ENCODE data around the gene HMCN1. TPM values are rescaled to one million over a fixed set of nuclear protein-coding genes. Genes with fewer than 3 reads are reported as not detected.
A peak's percentile ranks its signal among the peaks of the same experiment; 100 is the strongest.
"Not testable (repeated sequence)": the region's sequence is repeated elsewhere in the genome, so short reads cannot be mapped to it uniquely, and the experiment has no call there.

The HMCN1 gene
- total RNA-seq, 2 donors from 2014 or later: 10.6 to 17.3 TPM

DNA sequence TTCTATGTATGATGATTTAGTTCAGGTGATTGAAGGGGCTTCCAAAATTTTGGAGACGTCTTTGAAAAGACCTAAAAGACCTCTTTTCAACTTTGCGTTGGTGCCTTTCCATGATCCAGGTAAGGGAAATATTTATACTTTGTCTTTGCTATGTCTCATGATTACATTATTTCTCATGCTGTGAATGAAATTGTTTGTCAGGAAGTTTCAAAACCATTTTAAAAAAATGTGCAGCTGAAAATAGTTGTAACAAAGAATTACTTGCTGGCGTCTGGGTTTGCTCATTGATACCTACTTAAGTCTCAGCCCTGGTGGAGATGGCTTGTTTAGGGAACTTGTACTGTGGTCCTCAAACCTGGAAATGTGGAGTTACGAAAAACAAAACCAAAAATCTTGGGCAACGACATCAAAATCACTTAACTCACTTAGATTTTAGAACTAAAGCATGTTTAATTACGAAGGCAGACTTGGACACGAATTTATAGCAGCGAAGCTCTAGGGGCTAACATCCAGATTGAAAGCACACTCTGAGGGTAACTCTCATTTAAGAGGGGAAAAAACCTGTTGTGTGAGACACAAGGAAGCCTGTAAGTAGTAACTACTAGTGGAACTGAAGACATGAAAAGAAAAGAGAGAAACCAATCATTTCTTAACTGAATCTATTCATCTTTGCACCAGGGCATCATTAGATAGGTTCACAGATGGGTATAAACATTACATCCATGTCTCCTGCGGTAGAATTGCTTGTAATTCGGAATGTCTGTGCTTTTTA, 924 bp downstream of the HMCN1 start:
- DNase-seq (ENCODE audit: low spot score): no peak
- intact Hi-C loops (cut with DNase I): no loop called here

DNA sequence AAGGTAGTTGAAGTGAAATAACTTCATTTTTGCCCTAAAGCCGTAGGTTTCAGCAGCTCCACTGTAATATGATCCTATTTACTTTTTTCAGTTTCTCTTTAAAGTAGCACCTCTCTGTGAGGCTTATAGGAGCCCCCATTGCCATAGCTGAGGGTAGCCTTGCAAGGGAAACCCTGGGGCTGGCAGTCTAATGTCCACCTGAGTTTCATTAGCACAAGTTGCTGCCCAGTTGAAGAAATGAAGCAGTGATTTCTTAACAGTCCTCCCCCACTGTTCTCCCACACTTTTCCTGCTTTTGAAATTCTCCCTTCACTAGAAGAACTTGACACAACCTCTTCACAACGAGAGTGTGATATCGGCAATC, 1.5 kb downstream of the HMCN1 start:
- intact Hi-C loops (cut with DNase I): no loop called here
- DNase-seq (ENCODE audit: low spot score): no peak

DNA sequence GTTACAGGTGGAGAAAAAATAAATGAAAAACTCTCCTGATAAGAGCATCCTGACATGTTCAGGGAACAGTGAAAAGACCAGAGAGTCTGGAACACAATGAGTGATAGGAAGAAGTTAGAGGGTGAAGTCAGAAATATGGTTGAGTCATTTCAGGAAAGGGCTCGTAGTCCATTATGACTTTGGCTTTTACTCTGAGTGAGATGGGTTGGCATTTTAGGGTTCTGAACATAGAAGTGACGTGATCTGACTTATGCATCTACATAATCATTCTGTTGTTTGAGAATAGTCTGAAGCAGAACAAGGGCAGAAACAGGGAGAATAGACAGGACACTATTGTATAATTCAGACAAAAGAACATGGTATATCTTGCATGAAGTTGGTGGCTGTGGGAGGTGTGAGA, 5.8 kb downstream of the HMCN1 start:
- intact Hi-C loops (cut with DNase I): no loop called here
- no peak for DNase-seq (ENCODE audit: low spot score)

DNA sequence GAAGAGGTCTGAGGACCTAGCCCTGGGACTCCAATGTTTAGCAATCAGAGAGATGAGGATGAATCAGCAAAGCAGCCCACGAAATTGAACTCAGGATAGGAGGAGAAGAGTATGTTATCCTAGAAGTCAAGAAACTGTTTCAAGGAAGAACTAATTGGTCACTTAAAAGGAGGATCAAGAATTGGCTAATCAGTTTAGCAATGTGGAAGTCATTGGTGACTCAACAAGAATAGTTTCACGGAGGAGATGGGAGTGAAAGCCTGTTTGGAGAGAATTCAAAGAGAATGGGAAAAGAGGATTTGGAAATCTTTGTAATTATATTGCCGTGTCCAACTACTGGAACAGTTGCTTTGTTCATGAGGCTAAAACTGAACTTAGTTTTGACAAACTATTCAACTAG, 7.4 kb downstream of the HMCN1 start:
- intact Hi-C loops (cut with DNase I): no loop called here
- DNase-seq (ENCODE audit: low spot score): no peak

DNA sequence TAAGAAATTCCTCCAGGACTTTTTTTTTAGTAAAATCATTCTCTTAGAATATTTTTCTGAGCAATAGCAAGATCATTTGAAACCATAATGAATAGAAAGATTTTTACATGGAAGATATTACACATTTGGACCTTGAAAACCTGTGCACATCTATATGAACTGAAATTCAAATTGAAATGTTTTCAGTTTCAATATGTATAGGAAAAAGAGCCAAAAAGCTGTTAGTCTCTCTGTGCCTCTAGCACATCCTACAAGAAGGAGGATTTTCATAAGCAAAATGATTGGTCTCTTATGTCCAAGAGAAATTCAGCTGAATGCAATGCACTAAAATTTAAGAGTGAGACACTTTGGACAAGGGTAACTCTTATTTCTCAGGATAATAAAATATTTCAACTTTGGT, 8.2 kb downstream of the HMCN1 start:
- intact Hi-C loops (cut with DNase I): no loop called here
- no peak for DNase-seq (ENCODE audit: low spot score)

DNA sequence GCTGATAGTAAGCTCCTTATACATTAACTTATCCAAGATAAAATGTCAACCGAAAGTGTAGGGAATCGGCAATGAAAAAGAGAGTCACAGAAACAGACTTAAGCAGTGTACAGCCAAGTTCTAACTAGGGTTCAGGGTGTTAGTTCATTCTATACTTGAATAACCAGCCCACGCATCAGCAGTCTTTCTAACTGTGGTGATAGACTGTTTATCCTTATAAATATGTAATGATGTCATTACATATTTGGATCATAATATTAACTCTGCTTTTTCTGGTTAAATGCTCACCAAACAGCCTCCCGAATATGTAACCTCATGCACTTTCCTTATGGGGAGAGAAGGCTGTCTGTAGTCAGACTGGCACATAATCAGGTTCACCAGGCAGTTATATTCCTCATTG, 11.0 kb downstream of the HMCN1 start:
- intact Hi-C loops (cut with DNase I): no loop called here
- DNase-seq (ENCODE audit: low spot score): no peak

DNA sequence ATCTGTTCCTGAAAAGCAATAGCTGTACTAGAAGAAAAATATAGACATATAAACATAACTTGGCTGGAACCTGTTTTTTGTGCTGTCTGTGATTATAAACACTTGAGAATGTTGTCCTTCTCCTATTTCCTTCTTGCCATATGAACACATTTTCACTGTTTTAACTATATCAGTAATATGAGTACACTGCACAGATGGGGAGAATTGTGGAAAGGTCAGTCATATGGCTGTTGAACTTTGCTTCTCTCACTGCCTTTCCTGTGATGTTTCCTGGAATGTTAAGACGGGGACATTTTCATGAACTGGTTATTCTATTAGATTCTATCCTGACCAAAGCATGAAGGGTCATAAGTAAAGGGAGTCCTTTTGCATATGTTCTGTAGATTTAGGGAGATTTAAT, 24.9 kb downstream of the HMCN1 start:
- intact Hi-C loops (cut with DNase I): no loop called here
- no peak for DNase-seq (ENCODE audit: low spot score)

DNA sequence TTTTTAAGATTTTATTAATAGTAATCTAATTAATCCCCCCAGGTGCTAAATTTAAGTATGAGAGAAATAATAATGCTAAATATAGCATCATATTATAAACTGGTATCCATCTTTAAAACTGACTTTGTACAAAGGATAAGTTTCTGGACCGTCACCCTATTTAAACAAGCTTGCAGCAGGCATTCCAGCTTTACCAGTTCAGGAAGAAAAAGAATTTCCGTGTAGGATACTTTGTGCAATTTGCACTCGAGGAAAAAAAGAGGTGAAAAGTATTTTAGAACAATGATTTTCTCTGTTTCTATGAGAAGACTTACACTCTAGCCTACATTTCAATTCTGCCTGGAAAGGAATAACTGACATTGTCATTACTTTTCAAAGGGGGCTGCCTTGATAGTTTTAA, 27.6 kb downstream of the HMCN1 start:
- intact Hi-C loops (cut with DNase I): no loop called here
- no peak for DNase-seq (ENCODE audit: low spot score)

DNA sequence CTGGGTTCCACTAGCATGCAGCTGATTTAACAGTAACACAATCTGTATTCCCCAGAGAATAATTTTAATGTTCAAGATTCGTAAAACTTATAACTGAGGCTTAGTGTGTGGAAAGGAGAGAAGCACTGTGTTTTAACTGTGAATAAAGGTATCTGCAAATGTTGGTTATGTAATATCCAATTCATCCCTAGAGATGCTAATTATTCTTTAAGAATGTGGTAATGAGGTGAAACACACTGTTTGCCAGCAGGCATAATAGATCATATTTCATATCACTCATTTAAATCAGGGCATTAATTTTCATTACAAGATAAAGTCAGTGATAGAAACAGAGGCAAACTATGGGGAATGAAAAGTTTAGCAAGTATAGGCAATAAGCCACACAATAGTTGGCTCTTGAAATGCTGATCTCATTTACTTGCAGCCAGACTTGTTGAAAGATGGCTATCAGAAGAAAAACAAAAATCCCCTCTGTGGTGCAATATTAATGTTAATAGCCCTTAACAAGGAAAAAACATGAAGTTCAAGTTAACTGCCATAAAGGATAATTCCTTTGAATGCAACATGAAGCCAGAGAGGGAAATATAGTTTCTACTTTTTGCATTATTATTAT, 33.4 kb downstream of the HMCN1 start:
- DNase-seq (ENCODE audit: low spot score): no peak
- intact Hi-C loops (cut with DNase I): no loop called here

DNA sequence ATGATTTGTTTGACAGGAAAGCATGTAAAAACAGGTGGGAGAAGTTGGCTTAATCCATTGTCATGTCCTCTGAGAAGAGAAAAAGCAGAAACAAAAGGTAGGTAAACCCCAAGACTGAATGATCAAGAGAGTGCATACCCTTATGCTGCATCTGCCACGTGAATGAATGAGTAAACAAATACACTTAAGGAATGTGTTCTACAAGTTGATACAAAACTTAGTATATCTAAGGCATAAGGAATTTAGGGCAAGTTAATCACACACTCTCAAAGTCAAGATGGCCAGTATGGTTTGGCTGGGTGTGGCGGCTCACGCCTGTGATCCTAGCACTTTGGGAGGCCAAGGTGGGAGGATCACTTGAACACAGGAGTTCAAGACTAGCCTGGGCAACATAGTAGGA, 34.2 kb downstream of the HMCN1 start:
- intact Hi-C loops (cut with DNase I): no loop called here
- DNase-seq (ENCODE audit: low spot score): no peak

DNA sequence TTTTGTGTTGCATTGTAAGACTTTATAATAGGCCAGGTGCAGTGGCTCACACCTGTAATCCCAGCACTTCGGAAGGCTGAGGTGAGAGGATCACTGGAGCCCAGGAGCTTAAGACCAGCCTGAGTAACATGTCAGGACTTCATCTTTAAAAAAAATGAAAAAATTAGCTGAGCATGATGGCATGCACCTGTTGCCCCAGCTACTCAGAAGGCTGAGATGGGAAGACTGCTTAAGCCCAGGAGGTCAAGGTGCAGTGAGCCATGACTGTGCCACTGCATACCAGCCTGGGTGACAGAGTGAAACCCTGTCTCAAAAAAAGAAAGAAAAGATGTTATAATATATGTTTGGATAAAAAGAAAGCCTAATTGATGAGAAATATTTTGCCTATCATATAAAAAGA, 34.9 kb downstream of the HMCN1 start:
- DNase-seq (ENCODE audit: low spot score): no peak
- intact Hi-C loops (cut with DNase I): no loop called here

DNA sequence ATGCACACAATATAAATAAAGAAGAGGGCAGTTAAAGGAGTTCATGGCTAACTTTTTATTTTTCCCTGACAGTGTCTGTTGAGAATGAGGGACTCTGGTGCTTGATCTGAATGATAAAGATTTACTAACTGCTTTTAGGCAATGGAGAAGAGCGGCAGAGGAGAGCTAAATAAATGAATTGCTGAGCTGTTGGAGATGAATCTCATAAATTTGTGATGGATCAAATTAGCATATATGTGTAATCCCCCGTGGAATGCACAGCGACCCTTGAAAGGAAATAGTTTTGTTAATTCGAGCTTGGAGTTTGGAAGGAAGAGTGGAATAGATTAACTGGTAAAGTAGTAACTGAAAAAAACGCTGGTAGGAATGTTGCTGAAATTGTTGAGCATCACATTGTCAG, 40.2 kb downstream of the HMCN1 start:
- intact Hi-C loops (cut with DNase I): no loop called here
- DNase-seq (ENCODE audit: low spot score): no peak

DNA sequence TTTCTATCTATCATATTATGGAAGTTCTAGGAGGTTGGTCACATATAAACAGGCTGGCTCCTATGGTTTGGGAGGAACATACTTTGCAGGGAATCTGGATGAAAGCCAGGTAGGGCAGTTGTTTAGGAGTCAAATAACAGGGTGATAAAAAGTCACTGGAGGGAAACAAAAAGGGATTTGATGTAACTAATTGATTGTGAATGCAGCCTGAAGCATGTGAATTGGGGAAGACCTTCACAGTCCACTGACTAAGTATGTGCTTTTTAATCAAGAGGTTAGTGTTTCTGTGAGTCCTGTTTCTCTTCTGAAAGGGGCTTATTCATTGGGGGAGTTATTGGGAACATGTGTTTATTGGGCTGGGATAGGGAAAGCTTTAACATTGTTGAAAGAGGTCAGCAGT, 41.3 kb downstream of the HMCN1 start:
- DNase-seq (ENCODE audit: low spot score): no peak
- intact Hi-C loops (cut with DNase I): no loop called here

DNA sequence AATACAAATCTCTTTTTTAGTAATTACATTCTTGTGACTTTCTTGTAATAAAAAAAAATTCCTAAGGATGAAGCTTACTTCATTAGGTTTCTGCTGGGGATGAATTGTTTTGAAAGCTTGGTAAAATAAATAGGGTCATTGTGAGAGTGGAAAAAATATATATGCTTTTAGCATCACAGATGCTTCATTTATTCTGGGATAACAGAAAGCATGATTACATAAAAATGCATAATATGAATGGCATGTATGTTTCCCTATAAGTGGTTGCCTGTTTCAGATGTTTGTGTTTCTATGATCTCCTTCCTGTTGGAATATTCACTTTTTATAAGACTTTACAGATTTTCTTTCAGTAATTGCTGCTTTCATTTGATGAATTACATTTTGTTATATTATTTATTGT, 42.3 kb downstream of the HMCN1 start:
- intact Hi-C loops (cut with DNase I): no loop called here
- no peak for DNase-seq (ENCODE audit: low spot score)

DNA sequence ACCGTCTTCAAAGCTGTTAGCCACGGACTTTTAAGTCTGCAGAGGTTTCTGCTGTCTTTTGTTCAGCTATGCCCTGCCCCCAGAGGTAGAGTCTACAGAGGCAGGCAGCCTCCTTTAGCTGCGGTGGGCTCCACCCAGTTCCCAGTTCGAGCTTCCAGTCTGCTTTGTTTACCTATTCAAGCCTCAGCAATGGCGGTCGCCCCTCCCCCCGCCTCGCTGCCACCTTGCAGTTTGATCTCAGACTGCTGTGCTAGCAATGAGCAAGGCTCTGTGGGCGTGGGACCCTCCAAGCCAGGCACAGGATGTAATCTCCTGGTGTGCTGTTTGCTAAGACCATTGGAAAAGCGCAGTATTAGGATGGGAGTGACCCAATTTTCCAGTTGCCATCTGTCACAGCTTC, 49.7 kb downstream of the HMCN1 start:
- intact Hi-C loops (cut with DNase I): not testable (repeated sequence)
- DNase-seq (ENCODE audit: low spot score): peak; percentile 57

DNA sequence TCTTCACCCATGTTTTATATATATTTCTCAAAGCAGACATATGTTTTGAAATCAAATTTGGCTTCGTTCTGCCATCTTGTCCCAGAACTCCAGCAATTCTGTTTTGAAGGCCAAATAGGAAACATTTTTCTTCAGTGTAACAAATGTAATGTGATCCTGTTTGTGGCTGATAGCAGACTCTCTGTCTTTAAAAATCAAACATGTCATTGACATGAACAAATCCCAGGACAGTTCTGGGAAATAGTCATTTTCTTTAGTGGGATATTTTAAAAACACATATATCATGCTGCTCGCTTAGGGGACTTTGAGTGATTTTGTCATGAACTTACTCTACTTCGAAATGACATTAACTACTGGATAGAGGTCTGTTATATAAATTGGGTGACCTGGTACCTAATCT, 51.4 kb downstream of the HMCN1 start:
- intact Hi-C loops (cut with DNase I): no loop called here
- DNase-seq (ENCODE audit: low spot score): no peak

DNA sequence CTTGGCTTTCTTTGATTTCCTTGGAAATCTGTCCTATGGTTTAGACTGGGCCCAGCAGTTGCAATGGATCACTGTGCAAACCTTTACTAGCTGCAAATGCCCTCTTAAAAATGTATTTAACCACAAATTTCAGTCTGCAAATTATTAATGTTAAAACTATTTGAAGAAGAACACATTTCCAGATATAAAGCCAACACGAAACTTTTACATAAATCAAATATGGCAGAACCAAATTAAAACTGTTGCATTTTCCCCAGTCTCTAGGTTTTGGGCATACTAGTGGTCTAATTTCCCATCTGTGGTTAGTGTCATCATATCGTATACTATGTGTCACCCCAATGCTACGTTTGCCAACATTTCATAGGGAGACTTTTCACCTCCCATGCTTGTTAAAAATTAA, 52.3 kb downstream of the HMCN1 start:
- intact Hi-C loops (cut with DNase I): no loop called here
- no peak for DNase-seq (ENCODE audit: low spot score)

DNA sequence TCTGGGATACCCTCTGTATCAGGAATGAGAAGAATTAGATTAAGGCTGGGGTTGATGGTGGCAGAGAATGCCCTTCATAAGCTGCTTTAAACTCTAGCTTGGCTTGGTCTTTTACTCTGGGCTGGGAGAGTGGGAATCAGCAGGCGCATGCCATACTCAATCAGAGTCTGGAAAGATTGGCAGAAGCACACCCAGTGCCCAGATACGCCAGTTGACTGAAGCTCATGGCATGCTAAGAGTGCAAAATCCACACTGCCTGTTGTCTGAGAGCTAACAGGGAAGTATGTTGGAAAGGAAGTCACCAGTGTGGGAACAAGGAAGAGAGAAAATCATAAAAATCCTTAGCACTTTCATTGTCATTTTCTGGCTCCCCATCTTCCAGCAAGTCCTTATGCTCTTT, 53.0 kb downstream of the HMCN1 start:
- no peak for DNase-seq (ENCODE audit: low spot score)
- intact Hi-C loops (cut with DNase I): no loop called here

DNA sequence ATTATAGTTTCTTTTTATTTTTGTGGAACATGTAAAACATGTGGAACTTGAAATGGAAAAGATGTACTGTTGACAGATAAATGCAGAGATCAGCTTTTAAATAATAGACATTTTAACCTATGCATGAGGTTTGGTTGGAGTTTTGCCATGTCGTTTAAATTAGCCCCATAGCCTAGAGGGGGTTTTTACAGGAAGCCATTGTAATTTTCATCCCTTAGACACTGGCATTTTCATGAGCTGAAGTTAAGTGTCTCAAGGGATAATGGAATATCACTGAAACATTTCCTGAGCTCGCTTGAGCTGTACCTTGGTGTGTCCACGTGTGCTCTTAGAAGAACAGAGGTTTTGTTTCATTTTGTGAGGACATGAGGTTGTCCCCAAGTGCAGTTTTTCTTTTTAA, 54.2 kb downstream of the HMCN1 start:
- intact Hi-C loops (cut with DNase I): no loop called here
- no peak for DNase-seq (ENCODE audit: low spot score)

DNA sequence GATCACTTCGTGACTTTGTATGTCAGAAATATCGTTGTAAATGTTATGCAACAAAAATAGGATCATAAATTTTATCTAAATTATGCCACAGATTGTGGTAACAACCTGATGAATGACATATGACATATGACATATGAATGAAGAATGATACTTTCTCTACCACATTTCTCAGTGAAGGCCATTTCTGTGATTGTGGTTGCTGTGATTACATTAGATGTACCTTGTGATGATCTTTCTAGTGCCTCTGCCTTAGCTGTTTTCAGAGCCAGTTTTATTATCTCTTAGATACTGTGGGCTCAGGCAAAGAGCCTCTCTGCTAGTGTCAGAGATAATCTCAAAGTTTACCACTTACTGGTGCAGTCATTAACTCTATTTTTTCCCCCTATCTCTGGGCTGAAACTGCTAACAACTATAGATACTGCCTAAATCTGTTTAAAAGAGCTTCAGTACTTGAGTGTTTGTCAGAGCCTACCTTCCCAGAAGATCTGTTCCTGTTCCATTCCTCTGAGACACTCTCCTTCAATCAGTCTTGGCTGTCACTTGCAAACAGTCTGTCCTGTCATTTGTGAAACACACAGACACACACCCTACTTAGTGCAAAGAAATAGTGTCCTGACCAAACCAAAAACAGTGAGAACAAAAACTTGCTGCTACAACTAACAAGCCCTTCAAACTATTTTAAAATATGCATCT, 55.5 kb downstream of the HMCN1 start:
- intact Hi-C loops (cut with DNase I): no loop called here
- no peak for DNase-seq (ENCODE audit: low spot score)

DNA sequence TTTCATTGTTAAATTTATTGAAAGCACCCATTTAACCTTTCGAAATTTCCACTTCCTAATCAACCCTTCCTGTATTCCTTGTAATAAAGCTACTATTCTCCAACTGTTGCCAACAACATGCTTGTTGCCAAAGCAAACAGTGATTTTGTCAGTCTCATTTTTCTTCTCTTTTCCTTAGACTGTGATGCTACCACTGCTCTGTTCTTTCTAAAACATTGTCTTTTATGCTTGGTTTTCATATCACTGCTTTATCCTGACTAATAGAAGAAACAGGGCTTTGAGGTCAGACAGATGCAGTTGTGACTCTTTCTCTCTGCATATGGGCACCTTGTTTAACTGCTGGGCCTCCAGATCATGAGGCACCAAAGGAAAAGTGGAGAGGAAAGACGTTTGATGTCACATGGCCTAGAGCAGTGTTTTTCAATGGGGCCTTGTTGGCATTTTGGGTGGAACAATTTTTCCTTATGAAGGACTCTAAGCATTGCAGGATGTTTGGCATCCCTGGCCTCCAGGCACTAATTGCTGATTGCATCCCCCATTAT, 56.1 kb downstream of the HMCN1 start:
- intact Hi-C loops (cut with DNase I): no loop called here
- no peak for DNase-seq (ENCODE audit: low spot score)
